GM06990 (cell line): ENCODE data around the gene GATAD2B.

Source experiments
- DNase-seq: peaks from one replicate; pipeline ENCODE4 v3.0.0-alpha.2; 2011; ENCODE audit not compliant: insufficient read length; ENCODE audit errors: extremely low read depth
- H3K27me3 ChIP-seq: replicated peaks from 2 replicates; pipeline ENCODE4 v1.6.0; 2011; ENCODE audit warnings: low read length; ENCODE audit not compliant: control insufficient read depth, insufficient read depth
- H3K36me3 ChIP-seq: 2 replicates; pipeline ENCODE4 v1.5.1; 2011; ENCODE audit warnings: low read length; ENCODE audit not compliant: control insufficient read depth, insufficient read depth
- H3K4me3 ChIP-seq: replicated peaks from 2 replicates; pipeline ENCODE4 v1.5.1; 2011; ENCODE audit warnings: low read depth, mild to moderate bottlenecking, control low read depth, low read length
- CTCF ChIP-seq: IDR thresholded peaks from 2 replicates; pipeline ENCODE4 v1.5.1; 2011; ENCODE audit warnings: low read length, control low read depth, mild to moderate bottlenecking, inconsistent platforms; ENCODE audit not compliant: insufficient read depth, poor library complexity, severe bottlenecking

Gene GATAD2B

GRCh38 chr1:153960206-153960605, 37.4 kb upstream of the GATAD2B start:
- Histone ChIP-seq H3K27me3 (no peaks in the 10 kb centered on the region), H3K36me3 (peaks cover 9% of the 10 kb centered on the region), H3K4me3 (no peak overlapping the region)
- no peak for TF ChIP-seq CTCF
- DNase-seq, result no peak

- Histone ChIP-seq H3K4me3 (no peak overlapping the region), H3K27me3 (no peaks in the 10 kb centered on the region), H3K36me3 (peaks cover 13% of the 10 kb centered on the region)
- no peak for TF ChIP-seq CTCF
- DNase-seq, result no peak
Observed at GRCh38 chr1:153959454-153959853, 36.7 kb upstream of the GATAD2B start.

DNA sequence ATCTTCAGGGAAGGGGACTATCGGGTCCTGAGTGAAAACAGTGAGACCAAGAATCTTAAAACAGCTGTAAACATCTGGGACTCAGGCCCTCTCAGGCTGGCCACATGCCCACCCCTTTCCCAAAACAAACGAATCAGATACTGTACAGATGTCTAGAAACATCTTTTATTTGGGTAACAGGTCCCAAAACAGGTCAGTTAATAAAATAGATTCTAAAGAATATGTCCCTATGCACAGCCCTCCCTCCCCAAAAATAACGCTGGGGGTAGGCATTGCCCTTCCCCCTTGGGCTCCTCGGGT, 36.1 kb upstream of the GATAD2B start:
- no peak for TF ChIP-seq CTCF
- H3K27me3 ChIP-seq, result no peaks in the 10 kb centered on the region
- H3K36me3 ChIP-seq, result peaks cover 15% of the 10 kb centered on the region
- DNase-seq, result no peak
- H3K4me3 ChIP-seq, result peak overlapping the region; percentile 5; the same call in 1 of the 2 replicates

DNA sequence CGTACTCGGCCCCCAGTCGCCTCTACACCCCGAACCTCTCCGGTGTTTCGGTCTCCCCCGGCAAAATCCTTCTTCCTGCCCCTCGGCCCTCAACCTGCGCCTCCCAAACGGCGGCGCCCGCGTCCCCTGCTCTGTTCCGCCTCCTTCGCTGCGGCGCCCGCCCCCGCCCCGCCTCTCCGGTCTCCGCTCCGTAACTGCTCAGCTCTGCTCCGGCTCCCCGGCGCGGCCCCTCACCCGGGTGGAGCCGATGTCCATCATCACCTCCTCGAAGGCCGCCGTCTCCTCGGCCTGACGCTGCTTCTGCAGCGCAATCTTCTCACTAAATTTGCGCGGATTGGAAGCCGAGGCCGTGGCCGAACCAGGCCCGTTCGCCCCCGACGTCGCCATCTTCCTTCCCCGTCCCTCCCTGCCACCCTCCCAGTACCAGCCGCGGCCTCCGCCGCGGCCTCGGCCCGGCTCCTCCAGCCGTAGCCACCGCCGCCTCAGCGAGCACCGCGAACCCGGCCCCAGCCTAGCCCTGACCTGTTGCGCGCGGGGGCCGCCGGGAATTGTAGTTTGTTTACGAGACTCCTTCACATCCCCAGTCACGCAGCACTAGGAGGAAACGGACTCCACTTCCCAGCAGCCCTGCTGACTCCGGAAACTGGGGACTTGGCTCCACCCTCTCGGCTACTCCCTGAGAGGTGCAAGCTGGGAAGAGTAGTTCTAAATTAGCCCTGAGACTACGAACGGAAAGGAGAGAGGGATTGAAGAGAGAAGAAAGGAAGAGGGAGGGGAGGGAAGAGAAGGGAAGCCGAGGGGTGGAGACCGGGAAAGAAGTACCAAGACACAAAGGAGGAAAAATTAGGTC, 35.6 kb upstream of the GATAD2B start, which contains the start of gene CRTC2:
TSS of gene CRTC2 (minus strand) at position 502 of the 850 bp plus-strand sequence. CDS start at position 387, 115 bp downstream.
- peak within 1 kb of the TSS; percentile 99 for H3K4me3 ChIP-seq
- peaks cover 21% of the 10 kb centered on the region for H3K36me3 ChIP-seq
- peak; percentile 90 for DNase-seq
- TF ChIP-seq CTCF, result peak; percentile 11
- no peaks in the 10 kb centered on the region for H3K27me3 ChIP-seq

DNA sequence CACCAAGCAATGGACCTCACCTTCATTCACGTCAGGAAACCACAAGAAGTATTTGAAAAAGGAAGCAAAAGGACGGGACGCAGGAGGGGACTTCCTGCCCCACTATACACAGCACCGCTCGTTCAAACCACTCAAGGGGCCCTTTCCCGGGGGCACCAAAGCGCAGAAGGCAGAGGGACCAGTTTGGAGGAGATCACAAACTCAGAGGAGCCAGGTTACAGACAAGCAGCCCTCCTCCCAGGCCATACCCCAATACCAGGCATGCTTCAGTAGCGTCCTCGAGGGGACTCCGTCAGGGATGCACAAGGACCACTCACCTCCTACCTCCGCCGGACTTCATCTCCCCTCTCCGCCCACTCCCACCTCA, 35.0 kb upstream of the GATAD2B start:
- Histone ChIP-seq H3K36me3 (peaks cover 24% of the 10 kb centered on the region), H3K4me3 (peak overlapping the region; percentile 99), H3K27me3 (no peaks in the 10 kb centered on the region)
- no peak for TF ChIP-seq CTCF
- DNase-seq, result no peak
